CD4-positive, alpha-beta T cell treated with Interleukin-6 for 4 hours (primary cell): ENCODE results near the gene CXCL10.
"Not testable (repeated sequence)": the region's sequence is repeated elsewhere in the genome, so short reads cannot be mapped to it uniquely, and the experiment has no call there.

Experiments used
- DNase-seq: peaks from one replicate; pipeline ENCODE4 v3.0.0-alpha.2; 2020; ENCODE audit warnings: mixed read lengths

The CXCL10 gene

DNA sequence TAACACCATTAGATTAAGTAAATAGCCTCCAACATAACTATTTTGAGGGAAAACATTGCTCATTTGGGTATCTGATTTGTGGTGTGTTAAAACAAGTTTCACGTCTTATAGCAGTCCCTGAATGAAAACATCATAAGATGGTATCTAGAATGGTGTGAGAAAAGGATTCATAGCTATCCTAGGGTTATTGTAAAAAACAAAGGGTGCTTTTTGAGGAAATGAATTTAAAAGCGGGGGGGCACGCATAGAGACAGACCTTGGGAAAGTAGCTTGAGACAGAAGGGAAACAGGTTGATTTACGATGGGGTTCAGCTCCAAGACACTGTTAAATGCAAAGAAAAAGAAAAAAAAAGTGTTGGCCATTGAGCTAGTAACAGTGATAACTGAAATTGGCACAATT, 768 bp upstream of the CXCL10 start:
- DNase-seq = no peak

DNA sequence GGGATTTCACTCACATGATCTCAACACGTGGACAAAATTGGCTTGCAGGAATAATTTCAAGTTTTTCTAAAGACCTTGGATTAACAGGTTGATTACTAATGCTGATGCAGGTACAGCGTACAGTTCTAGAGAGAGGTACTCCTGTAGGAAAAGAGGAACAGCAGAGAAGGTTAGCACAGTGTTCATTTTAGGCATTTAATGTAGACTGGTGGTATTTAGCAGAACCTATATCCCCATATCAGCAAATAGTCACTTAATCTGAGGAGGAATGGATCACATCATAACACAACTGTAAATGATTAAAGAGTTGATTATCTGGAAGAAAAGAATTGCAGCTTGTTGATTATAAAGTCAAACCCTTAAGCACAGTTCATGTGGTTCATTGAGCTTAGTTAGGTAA, 620 bp downstream of the CXCL10 start:
- DNase-seq = no peak

DNA sequence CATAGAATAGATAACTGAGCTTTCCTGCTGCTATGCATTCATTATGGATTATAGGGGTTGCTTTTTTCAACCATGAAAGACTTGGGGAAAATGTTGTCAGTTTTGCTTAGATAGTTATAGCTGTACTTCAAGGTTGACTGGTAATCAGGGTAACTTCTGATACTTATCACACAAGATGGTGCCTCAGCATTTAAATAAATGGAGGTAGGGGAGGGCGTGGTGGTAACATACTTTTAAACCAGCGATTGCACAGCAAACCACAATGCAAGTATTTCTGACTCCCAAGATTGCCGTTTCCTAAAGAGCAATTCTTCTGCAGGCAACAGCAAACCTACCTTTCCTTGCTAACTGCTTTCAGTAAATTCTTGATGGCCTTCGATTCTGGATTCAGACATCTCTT, 1.3 kb downstream of the CXCL10 start:
- no peak for DNase-seq

DNA sequence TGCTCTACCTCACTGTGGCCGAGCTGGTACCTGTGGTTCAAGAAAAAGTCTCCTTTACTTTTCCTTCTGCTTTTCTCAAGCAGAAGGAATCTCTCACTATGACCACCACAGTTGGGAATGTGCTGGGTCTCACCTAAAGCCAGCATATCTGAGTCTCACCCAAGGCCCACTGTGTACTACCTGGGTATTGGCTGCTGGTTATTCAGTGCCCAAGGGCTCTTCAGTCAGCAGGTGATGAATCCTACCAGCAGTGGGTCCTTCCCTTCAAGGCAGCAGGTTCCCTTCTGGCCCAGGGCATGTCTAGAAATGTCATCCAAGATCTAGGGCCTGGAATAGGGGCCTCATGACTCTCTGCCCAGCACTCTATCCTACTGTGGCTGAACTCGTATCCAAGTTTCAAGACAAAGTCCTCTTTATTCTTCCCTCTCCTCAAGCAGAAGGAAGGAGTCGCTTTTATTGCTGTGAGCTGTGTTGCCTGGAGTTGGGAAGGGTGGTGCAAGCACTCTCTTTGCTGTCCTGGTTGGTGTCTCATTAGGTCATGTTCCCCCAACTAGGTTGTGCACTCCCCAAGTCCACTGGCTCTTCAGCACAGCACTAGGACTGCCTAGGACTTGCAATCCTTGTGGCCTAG, 6.1 kb downstream of the CXCL10 start:
- DNase-seq = no peak

DNA sequence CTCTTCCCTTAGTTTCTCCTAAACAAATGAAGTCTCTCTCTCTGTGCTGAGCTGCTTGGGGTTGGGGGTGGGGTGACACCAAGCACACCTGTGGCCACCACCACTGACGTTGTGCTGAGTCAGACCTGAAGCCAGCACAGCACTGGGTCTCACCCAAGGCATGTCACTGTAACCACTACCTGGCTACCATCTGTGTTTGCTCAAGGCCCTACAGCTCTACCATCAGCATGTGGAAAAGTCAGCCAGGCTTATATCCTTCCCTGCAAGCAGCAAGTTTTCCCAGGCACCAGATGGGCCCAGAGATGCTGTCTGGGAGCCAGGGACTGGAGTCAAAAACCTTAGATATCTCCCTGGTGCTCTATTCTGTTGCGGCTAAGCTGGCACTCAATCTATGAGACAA, 6.9 kb downstream of the CXCL10 start:
- DNase-seq = no peak

DNA sequence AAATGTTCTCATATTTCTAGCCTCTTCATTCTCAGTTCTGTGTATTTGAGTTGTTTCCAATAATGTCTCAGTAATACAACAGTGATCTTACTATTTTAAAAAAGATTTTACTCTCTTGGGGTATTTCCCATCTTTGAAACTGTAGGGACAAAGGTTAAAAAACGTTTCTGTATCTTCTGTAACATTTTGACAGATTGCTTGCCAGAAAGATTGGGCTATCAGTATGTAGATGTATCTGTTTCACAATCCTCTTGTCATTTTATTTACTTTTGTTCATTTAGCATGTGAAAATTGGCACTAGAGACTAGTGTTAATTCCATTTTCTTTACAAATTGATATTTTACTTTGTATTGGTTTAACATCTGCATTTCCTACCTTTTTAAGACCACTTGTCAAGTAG, 9.8 kb downstream of the CXCL10 start:
- no peak for DNase-seq

DNA sequence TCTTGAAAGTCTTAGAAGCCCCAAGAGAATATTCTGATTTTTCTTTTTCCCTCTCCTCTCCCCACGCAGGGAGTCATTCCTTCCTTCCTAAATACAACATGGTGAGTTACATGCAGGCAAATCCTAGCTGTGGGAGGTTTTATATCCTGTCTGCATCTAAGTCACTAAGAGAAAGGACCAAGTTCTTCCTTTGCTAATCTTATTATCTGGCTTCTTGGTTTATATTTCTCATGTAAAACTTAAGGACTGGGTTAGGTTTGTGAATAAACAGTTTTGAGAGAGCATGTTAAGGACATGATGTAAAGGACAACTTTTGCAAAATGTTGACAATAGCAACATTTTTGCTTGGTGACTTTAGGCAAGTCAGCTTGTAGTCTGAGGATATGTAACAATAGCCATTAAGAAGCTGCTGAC, 10.9 kb downstream of the CXCL10 start:
- DNase-seq = no peak

DNA sequence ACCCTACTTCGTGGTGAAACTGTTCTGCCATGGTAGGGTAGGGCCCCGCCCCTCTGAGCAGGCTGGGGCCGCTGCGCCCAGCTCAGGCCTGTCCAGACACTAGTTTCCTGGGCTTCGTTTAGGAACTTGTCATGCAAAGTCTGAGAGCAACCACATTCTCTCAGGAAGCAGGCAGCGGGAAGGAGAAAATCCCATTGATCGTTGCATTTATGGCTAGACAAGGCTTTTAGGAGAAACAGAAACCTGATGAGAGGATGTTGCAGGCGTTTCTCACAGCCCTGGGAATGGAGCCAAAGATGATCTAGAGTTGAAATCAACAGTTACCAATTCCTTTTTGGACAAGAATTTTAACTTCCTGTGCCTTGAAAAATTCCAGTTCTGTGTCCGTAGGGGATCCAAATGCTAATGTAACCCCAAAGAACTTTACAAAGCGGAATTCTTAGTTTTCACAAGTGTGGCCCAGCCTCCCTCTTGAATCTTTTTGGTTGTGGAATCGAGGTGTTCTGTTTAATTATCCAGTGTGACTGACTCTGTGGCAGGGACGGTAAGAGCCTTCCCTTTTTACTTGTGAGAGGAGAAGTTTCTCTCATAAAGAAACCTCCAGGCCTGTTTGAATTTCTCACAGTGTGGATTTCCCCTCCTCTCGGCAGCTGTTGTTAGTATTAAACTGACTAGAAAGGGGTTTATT, 11.5 kb downstream of the CXCL10 start:
- no peak for DNase-seq

DNA sequence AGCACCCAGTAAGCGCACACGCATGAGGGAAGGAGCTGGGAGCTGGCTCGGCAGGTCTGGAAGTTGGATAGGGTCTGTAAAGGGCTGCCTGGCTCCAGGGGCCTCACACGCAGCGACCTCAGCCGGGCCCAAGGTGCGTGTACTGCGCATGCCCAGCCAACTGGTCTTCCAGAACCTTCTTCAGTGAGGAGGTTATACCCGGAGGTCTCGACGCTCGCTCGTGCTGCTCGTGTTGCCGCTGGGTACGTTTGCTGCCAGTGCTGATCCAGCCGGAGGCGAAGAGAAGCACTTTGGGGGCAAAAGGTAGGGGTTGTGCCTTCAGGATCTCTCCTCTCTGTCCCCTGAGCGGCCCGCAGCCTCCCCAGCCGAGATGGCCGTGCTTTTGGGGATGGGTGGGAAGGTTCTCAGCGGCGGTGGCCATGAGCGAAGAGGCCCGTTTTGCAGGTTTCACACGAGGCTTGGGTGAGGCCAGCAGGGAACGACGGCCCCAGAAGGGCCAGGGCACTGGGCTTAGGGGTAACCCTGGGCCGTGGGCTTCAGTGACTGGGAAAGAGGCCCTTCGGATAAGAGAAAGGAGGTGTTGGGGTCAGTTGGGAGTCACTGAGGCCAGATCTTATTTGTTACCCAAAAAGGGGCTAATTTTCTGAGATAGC, 12.2 kb downstream of the CXCL10 start:
- DNase-seq = no peak

DNA sequence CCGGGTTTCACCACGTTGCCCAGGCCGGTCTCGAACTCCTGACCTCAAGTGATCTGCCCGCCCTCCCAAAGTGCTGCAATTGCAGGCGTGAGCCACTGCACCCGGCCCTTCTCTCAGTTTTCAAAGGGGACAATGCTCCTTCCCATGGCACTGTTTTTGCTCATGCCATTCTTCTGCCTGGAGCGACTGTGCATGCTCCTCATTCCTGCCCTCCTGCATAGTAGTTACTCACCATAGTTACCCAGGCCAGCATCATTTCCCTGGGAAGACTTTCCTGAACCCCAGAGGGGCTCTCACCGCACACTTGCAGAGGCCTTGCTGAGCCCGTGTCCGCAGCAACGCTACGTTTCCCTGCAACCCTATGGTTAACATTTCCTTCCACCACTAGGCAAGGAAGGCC, 12.7 kb downstream of the CXCL10 start:
- no peak for DNase-seq

DNA sequence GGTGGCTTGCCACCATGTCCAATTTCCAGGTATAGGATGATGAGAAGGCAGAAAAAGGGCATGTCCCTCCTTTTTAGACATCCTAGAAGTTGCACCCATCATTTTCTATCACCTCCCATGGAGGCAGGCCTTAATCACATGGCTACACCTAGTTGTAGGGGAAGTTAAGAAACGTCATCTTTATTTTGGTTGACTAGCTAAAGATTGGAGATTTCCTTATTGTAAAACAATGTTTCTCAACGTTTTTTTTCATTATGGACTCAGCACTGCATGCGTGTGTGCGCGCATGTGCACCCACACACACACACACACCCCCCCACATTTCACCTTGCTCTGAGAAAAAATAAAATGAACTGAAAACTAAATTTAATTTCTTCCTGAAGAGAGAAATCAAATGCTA, 14.0 kb downstream of the CXCL10 start:
- DNase-seq = no peak

DNA sequence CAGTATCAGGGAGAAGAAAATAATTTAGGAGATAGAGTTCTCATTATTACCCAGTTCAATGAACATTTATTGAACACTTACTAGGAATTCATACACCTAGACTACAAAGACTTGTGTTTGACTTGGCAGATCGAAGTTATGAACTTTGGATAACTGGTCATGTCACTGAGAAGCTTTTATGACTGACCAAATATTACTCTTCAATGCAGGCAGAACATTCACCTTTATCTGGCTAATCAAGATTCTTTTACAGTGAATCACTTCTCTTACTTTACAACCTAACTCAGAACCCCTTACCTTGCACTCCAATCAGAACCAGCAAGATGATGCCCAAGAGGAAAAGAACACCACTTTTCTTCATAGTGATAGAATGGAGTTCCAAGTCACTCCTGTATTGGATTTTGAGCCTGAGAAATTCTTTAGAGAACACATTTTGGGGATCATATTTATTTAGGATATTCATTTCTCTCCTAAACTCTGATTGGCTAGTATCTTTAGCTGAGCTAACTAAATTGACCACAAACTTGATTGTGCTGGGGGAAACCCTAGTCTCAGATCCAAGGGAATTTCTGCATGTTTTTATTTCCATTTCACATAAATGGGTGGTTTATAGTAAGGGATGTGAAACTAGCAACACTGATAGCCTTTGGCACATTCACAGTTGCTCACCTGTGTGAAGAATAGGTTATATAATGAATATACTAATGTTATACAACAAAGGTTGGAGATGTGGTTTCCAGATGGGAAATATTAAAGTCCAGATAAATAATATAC, 16.0 kb downstream of the CXCL10 start, which contains the start of gene CXCL9:
TSS of gene CXCL9 (minus strand) at position 421 of the 774 bp plus-strand sequence. CDS start at position 361, 60 bp downstream.
- DNase-seq = no peak

DNA sequence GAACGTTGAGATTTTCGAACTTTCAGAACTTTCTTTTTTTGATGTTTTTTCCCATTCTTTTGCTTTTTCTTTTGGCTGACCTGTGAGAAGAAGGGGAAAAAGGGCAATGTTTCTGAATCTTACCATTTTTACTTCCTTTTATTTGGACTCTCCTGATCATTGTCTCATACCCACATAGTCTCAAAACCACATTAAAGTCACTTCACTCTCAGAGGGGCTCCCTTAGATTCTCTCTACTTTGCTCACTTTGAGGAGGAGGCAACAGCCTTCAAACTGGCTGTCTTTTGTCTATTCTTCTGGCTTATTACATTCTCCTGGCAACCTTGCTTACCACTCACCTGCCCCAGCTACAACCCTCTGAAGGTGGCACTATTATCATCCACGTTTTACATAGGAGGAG, 19.7 kb downstream of the CXCL10 start:
- no peak for DNase-seq

DNA sequence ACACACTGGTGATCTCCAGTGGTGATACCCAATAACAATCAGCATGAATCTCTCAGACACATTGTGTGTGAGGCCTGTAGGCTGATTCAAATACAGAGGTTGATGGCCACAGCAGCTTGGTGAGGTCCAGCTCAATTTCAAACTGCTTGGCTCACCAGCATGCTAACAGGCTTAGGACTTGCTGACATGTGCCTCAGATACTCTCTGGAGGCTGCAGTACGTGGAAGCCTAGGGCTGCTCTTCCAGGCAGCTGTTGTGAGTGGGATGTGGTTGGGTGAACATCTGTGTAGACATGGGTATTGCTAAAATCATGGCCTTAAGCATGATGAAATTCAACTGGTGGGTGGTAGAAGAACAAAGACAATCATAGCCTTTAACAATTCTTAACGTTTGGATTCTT, 20.3 kb downstream of the CXCL10 start:
- no peak for DNase-seq

DNA sequence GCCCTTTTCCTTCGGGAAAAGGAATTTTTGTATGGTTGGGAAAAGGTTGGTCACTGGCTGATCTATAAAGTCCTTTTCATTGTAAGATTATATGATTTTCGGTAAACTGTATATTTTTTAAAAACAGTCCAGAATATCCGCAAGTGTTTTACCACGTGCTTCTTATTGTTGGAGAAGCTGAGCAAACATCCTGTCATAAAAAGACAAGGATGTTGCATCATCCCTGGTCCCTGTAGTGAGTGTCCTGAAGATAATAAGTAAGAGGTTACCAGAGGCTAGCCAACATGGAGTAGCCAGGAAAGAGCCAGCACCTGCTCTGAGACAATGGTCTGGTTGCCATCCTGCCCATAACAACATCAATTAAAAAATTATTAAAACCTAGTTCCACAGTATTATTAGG, 21.1 kb downstream of the CXCL10 start:
- DNase-seq = no peak

DNA sequence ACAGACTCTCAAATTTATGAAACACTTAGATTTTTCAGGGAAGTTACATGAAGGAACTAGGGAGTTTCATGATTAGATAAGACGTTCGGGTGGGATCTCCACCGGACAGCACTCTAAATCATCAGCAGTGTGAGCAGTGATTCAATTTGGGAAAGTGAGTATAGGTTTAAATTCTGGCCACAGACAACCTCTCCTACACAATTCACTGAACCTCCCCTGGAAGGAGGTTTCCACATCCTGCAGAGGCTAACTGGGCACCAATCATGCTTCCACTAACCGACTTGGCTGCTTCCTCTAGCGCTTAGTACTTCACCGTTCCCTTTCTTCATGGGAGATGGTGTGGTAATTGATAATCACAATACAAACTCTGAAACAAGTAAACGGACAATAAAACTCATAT, 21.6 kb downstream of the CXCL10 start:
- no peak for DNase-seq

DNA sequence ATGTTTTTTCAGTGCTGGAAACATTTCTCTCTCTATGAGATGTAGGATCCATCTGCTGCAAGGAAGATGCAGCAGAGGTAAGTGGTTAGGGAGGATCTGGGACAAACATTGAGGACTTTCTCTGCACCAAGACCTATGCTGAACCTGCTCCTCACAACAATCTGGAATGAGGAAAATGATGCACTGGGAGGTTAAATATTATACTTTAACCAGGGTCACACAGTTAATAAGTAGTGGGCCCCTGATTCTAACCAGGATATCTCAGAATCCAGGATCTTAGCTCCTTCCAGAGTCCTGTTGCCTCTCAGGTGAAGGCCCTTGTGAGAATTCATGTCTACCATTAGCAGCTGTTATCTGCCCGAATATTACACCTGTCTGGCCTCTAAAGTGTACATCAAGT, 23.0 kb downstream of the CXCL10 start:
- no peak for DNase-seq

DNA sequence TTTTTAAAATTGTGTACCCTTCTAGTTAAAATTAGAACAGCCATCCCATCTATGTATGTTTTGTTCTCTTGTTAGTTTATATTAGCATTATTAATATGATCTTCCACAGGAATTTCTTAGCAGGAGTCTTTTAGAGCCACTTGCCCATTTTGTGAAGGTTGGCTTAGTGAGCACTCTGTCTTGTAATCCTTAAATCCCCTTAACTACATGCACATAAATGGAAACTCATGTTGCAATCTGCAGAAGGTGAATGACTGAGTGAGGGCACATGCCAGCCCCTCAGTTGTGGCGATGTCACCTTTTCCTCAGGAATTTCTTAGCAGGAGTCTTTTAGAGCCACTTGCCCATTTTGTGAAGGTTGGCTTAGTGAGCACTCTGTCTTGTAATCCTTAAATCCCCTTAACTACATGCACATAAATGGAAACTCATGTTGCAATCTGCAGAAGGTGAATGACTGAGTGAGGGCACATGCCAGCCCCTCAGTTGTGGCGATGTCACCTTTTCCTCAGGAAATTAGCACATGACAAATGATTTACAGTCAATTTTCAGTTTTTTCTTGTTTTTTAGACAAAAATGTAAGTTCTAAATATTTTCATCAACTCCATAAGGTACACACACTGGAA, 24.7 kb downstream of the CXCL10 start:
- not testable (repeated sequence) for DNase-seq

DNA sequence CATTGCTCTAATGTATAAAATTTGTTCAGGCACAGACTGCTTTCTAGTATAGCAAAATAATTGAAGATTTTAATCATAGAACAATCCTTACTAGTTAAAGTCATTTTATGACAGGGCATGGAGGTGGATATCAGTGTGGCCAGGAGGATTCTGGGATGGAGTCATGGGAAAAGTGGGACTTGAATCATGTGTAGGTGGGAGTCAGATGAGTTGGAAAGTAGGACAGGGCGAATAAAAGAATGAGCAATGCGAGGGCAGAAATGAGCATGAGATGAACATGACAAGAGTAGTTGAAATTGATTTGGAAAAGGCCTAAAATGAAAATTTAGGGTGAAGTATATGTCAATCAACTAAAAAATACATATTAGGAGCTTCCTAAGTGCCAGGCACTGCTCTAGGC, 25.4 kb downstream of the CXCL10 start:
- no peak for DNase-seq

DNA sequence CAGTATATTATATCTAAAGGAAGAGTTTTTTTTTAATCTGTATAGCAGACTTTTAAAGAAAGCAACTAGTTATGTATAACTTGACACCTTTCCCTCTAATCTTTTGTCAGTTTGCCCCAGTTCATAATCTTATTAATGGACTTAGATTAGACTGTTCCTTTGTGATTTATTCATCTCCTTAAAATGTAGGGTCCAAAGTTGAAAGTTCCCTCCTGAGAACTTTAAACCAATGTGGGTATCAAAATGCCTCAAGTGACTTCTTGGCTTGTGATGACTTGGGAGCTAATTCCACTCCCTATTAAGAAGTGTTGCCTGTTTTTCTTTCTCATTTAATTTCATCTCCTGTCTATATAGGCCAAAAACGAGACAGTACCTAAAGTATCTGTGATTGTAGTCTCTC, 26.2 kb downstream of the CXCL10 start:
- DNase-seq = no peak

DNA sequence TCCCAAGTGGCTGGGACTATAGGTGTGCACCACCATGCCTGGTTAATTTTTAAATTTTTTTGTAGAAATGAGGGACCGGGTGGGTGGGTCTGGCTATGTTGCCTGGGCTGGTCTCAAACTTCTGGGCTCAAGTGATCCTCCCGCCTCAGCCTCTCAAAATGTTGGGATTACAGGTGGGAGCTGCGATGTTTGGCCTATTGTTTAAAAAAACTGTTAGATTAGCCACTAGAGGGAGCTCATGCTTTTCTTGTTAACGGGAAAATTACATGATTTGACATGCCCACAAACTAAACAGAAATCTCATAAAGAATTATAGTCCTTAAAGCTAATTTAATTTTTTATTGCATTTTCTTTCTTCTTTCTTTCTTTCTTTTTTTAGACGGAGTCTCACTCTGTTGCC, 27.6 kb downstream of the CXCL10 start:
- peak; percentile 12 for DNase-seq

DNA sequence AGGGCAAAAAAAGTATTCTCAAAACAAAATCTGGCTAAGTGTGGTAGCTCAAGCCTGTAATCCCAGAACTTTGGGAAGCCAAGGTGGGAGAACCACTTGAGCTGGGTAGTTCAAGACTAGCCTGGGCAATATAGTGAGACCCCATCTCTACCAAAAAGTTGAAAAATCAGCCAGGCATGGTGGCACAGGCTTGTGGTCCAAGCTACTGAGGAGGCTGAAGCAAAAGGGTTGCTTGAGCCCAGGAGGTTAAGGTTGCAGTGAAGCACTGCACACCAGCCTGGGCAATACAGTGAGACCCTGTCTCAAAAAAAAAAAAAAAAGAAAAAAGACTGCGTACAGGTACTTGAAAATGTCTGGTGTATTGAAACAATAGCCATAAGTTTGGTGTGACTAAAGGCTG, 30.8 kb downstream of the CXCL10 start:
- no peak for DNase-seq
